ENCODE data around the gene TDRD6.

- TF ChIP-seq RNF2 (IDR thresholded peaks at IDR 0.05; ENCODE audit: borderline replicate concordance, low read depth): no peak
- no peak for TF ChIP-seq CTCF (IDR thresholded peaks at IDR 0.05)
- TF ChIP-seq CBX2 (IDR thresholded peaks at IDR 0.05; ENCODE audit: borderline replicate concordance, low read depth): no peak
- TF ChIP-seq POLR2A (IDR thresholded peaks at IDR 0.05; ENCODE audit: low read length): no peak
- no peak for TF ChIP-seq EP300 (IDR thresholded peaks at IDR 0.05)
- TF ChIP-seq SMC3 (IDR thresholded peaks at IDR 0.05): no peak
- TF ChIP-seq POLR2AphosphoS2 (conservative IDR thresholded peaks at IDR 0.05; ENCODE audit: low read length): no peak
- TF ChIP-seq NR3C1 (IDR thresholded peaks at IDR 0.05): no peak
These were observed 10.9 kb upstream of the TDRD6 start for GRCh38 chr6:46676604-46677313.
